Stimulated activated CD8-positive, alpha-beta memory T cell treated with anti-CD3 and anti-CD28 coated beads, Interleukin-4, amount 100 ng/mL, for 1 hour (primary cell): ENCODE data around the gene FTSJ1.
"Not testable (repeated sequence)": the region's sequence is repeated elsewhere in the genome, so short reads cannot be mapped to it uniquely, and the experiment has no call there.

Source experiments
- DNase-seq, 2 donors: peaks; one replicate each; pipeline ENCODE4 v3.0.0-alpha.2; 2020; ENCODE audit warnings: low read depth in 2 of 2, low spot score in 1 of 2

The FTSJ1 gene

DNA sequence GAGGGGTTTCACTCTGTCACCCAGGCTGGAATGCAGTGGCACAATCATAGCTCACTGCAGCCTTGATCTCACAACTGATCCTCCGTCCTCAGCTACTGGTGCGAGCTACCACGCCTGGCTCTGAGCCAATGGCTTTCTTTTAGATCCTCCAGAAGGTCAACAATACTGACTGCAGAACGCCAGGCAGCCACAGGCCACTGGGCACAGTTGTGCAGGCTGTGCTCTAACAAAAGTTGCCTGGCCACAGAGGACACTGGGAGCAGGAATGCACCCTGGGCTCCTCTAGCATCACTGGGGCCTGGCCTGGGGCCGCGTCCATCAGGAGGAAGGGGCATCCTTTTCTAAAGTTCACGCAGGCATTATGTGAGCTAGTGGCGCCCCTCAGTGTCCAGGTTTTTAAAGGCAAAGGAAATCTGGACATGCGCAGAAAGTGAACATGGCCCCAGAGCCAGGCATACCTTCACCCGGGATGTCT, 17.9 kb downstream of the FTSJ1 start:
- no peak for DNase-seq

DNA sequence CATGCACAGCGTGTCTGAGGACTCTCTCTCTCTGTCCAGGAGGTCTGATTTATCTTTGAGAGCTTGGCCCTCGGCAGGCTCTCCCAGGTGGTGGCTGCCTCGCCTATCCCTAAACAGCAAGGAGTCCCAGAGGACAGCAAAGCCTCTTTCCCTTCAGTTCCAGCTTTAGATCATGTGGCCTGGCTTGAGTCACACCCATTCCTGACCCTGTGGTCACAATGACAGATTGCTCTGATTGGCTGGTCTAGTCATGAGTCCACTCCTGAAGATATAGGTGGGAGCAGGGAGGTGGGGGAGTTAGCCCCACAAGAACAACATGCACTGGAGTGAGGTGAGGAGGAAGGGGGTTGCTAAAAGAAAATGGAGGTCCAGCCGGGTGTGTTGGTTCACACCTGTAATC, 20.7 kb downstream of the FTSJ1 start:
- DNase-seq = no peak

DNA sequence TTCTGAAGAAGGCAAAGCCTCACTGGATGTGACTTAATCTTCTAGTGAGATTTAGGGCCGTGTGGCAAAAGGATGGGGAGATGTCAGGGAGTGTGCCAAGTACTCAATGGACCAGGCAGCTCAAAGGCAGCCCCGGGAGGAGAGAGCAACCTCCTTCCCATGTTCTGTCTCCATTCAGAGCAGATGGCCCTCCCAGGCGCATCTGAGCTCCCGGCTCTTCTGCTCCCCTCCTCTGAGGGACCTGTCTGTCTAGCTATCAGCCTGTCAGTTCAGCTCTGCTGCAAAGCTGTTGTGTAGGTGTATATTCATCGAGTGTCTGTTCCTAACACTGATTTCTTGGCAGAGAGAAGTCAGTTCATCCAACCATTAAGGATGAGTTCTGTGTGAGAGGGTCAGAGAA, 21.9 kb downstream of the FTSJ1 start:
- no peak for DNase-seq

DNA sequence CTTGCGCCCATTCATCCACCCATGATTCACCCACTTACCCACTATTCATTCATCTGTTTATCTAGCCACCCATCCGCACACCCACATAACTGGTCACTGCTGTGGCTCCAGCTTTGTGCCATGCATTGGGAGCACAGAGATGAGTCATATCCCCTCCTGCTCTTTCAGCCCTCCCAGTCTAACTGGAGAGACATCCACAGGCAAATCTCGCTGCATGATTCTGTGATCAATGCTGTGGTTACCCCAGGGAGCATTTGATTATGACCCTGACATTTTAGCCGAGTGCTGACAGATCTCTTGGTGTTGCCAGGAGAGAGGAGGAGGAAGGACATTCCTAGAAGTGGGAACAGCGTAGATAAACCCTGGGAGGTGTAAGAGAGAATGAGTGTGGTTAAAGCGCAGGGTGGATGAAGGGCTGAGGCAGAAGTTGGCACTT, 22.4 kb downstream of the FTSJ1 start:
- DNase-seq = no peak

DNA sequence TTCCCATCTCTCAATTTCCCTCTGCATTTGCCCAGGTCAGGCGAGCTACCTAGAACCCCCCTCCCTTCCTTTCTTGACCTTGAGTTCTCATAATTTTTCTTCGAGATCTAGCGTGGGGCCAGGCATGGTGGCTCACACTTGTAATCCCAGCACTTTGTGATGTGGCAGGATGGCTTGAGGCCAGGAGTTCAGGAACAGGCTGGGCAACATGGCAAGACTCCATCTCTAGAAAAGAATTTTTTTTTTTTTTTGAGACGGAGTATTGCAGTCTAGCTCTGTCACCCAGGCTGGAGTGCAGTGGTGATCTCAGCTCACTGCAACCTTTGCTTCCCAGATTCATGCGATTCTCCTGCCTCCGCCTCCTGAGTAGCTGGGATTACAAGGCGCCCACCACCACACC, 28.3 kb downstream of the FTSJ1 start:
- DNase-seq = no peak

DNA sequence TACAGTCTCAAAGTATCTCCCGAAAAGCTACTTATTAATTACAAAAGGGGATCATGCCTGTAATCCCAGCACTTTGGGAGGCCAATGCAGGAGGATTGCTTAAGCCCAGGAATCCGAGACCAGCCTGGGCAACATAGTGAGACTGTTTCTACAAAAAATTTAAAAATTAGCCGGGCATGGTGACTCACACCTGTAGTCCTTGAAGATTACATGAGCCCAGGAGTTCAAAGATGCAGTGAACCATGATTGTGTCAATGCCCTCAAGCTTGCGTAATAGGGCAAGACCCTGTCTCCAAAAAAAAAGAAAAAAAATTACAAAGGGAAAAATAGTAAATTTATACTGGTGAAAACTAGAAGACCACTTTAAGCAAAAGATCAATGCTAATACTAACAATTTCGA, 29.5 kb downstream of the FTSJ1 start:
- no peak for DNase-seq

DNA sequence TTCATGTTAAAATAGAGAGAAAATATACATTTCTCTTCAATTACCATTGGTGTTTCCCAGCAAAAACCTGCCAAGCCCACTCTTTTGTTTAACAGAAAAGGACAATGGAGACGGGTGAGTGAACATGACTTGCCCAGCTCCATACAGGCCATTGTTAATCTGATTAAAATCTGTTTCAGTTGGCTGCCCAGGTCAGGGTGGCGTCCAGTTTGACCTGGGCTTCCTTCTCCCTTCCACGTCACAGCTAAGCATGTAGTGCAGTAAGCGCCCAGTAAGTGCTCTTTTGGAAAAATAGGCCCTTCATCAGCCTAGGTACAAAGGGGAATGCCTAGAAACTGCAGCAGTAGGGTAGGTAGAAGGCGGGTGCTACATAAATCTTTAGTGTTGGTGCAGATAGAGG, 31.2 kb downstream of the FTSJ1 start:
- no peak for DNase-seq

DNA sequence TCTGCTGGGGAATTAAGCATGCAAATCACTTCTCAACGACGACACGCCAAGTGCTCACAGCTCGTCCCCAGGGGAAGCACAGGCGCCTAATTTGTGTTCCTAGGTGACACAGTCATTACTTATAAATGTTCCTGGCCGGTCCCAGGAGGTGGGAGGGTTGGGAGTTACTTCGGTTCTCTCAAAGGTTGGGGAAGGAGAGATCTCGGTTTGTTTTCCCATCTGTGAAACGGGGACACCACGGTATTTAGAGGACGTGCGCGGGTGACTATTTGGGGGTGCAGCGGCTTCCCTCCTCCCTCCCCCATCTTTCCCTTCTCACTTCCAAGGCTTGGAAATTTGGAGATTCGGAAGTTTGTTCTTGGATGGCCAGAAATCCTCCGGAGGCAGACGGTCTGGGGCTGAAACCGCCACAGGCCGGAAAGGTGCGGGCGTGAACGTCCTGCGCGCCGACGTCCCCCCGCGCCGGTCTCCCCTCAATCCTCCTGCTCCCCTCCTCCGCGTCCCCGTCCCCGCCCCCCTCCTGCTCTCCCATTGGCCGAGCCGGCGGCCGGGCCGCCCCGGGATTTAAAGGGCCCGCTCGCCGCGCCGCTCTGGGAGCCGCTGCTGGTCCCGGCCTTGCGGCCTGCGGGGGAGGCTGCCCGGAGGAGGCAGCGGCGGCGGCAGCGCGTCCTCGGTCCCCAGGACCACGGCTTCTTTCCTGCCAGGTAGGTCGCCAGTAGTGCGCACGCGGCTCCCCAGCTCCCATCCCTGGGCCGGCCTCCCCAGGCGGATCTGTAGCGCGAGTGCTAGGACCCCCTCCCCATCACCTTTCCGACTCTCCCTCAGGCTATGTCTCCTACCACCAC, 32.6 kb downstream of the FTSJ1 start, which contains the start of gene PORCN:
Gene PORCN (plus strand): TSS at position 593 of the 845 bp plus-strand sequence. CDS start 829 bp downstream, outside the sequence.
- DNase-seq = peak; percentile 46 to 62

DNA sequence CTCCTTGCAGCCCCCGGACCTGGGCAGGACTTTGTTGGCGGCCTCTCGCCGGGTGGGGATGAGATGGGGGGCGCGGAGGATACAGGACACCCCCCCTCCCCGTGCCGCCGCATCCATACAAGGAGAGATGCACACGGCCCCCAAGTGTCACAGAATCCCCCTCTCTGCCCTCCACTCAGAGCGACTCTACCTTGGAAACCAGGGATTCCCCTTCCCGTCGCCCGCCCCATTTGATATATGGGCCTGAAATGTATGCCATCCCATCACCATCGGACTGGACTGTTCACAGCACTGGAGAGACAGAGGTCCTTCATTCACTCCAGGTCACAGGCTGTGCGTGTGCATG, 33.2 kb downstream of the FTSJ1 start:
- no peak for DNase-seq

DNA sequence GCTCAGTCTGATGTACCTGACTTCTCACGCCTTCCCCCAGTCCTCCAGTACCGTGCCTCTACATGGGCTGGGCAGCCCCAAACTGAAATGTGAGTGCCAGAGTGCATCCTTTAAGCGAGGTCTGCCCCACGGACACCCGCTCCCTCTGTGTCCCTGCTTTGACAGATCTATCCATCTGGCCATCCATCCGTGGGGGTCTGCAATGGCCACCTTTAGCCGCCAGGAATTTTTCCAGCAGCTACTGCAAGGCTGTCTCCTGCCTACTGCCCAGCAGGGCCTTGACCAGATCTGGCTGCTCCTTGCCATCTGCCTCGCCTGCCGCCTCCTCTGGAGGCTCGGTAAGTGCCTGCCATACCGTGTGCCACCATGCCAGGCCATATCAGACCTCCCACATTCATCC, 33.6 kb downstream of the FTSJ1 start:
- DNase-seq = no peak

DNA sequence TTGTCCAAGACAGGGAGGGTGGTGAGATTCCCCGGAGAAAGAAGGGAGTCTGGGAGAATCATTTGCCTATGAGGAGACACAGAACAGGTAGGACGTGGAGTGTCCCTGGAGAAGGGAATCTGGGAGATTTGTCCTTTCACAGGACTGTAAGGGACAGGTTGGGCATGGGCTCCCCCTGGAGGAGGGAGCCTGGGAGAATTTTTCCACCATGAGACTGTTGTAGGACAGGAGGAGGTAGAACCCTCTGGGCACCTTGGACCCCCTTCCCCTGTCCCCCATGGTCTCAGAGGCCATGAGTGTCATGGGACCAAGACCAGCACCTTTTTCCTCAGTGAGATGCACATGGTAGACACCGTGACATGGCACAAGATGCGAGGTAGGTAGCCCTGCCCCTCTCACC, 35.6 kb downstream of the FTSJ1 start:
- DNase-seq = no peak

DNA sequence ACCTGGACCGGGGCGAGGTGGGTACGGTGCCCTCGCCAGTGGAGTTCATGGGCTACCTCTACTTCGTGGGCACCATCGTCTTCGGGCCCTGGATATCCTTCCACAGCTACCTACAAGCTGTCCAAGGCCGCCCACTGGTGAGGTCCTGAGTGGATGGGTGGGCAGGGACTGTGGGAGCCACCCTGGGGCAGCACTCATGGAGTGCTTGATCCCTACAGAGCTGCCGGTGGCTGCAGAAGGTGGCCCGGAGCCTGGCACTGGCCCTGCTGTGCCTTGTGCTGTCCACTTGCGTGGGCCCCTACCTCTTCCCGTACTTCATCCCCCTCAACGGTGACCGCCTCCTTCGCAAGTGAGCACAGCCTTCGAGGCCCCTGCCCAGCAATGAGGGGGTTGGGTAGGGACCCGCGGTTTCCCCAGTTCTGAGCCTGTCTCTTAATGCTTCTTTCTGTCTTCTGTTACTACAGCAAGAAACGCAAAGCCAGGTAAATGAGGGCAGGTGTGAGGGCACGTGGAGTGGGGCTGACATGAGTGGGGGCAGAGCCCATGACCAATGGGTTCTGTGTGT, 36.5 kb downstream of the FTSJ1 start:
- no peak for DNase-seq

DNA sequence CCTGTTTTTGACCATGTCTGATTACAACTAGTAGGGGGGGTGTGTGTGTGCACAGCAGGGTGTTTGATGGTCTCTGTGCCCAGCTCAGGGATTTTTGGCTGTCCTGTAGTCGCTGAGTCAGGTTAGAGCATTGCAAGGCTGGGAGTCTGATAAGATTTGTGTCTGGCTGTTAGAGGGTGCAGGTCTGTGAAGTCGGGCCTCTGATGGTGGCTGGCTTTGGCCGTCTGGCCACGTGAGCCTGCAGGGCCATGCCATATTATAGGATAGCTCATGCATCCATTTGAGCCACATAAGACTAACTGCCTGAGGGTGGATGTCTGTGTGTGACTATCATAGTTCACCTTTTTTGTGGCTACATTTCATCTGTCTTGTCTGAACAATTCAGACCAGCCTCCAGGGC, 37.7 kb downstream of the FTSJ1 start:
- DNase-seq = no peak

DNA sequence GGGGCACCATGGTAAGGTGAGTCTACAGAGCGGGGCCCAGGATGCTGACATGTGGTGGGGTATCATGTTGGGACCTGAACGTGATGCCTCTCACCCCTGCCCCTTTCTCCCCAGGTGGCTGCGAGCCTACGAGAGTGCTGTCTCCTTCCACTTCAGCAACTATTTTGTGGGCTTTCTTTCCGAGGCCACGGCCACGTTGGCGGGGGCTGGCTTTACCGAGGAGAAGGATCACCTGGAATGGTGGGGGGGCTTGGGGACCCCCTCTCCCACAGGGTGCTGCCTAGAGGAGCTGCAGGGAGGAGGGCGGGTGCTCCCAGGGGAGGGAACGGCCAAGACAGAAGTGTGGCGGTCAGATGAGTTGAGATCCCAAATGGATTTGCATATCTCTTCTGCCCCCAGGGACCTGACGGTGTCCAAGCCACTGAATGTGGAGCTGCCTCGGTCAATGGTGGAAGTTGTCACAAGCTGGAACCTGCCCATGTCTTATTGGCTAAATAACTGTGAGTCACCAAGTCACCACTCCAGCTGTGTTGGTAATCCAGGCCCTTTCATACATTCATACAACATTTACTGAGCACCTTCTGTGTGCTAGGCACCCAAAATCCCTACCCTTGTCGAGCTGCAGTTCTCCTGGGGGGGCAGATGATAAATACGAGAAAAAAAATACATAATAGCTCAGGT, 38.3 kb downstream of the FTSJ1 start:
- no peak for DNase-seq

DNA sequence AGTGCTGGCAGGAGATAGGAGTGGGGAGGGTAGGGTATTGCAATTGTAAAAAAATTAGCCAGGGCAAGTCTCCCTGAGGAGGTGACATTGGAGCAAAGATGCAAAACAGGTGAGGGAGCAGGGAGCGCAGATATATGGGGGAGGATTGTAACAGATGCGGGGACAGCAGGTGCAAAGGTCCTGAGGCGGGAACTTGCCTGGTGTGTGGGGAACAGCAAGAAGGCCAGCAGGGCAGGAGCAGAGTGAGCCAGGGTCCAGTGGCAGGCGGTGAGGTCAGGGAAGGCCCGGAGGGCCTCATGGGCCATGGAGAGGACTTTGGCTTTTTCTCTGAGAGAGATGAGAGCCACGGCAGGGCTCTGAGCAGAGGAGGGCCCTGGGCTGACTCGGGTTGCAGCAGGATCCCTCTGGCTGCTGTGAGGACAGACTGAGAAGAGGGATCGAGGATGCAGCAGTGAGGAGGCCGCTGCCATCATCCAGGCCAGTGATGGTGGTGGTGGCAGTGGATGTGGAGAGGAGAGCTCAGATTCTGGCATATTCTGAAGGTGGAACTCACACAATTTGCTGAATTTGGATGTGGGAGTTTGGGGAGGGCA, 39.0 kb downstream of the FTSJ1 start:
- DNase-seq = no peak

DNA sequence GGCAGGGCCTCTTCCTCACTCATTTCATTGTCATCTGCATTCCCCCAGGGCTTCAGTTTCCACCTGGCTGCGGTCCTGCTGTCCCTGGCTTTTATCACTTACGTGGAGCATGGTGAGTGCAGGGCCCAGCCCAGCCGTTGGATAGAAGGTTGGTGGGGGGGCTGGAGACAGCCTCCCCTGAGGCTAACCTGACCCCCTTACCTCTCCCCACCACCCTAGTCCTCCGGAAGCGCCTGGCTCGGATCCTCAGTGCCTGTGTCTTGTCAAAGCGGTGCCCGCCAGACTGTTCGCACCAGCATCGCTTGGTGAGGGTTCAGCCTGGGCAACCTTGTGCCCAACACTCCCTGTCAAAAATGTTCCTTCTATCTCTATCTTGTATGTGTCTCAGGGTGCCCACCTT, 39.8 kb downstream of the FTSJ1 start:
- DNase-seq = no peak

DNA sequence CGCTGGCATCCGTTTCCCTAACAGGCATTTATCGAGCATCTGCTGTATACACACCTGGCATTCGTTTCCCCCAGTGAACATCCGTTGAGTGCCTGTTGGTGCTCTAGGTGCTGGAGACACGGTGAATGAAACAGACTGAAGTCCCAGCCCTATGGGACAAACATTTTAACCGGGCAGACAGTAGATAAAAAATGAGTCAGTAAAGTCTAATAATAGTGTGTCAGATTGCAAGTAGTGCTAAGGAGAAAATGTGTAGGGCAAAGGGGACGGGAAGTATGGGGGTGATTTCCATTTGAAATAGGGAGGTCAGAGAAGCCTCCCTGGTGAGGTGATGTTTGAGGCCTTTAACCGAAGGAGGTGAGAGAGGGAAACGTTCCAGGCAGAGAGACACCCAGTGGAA, 40.3 kb downstream of the FTSJ1 start:
- DNase-seq = no peak

DNA sequence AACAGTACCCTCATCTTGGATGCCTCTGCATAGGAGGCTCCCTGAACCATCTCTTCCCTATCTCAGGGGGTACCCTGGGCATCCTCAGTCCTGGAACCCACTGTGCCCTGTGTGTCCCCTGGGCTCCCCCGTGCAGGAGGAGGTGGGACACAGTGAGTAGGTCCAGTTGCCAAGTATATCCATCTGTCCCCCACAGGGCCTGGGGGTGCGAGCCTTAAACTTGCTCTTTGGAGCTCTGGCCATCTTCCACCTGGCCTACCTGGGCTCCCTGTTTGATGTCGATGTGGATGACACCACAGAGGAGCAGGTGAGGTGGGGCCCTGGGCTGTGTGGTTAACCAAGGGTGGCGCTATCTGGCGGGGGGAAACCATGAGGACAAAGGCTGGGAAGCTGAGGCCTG, 41.0 kb downstream of the FTSJ1 start:
- no peak for DNase-seq

DNA sequence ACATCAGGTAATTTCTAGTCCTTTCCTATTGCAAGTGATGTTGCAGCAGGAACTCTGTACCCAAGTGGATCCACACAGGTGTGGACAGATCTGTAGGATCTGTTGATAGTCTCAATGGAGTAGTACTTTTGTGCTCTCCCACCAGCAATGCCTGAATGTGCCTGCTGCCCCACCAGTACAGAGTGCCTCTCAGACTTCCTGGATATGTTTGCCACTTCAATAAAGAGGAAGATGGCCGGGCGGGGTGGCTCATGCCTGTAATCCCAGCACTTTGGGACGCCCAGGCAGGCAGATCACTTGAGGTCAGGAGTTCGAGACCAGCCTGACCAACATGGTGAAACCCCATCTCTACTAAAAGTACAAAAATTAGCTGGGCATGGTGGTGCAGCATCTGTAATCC, 43.5 kb downstream of the FTSJ1 start:
- not testable (repeated sequence) for DNase-seq

DNA sequence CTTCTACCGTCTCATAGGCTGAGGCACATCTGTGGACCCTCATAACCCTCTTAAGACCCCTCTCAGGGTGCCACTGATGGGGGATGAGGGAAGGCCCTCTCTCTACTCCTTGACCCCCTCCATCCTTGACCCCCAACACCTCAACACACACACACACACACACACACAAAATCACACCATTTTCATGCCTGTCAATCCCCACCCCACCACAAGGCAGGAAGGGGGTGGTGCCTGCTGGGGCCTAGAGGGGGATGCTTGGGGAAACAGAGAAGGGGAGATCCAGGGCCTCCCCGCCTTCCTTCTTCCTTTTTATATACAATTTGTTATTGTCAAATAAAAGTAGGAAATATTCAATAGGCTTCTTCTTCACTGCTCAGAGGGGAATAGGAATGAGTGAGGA, 44.5 kb downstream of the FTSJ1 start:
- no peak for DNase-seq

DNA sequence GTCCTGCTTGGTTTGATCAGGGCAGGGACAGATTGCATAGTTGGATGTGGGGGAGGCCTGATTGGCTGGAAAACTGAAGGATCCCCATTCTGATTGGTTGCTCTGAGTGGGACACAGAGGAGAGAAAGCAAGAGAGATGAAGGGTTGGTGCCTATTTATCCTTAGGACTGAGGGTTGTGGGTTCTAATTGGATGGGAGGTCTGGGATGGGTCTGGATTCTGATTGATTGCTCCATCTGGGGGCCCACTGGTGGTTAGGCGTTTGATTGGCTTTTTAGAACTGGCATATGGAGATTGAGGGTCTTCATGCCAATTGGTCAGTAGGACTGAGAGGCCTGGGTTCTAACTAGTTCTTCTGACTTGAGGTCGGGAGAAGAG, 45.0 kb downstream of the FTSJ1 start:
- no peak for DNase-seq
